ENCODE data around the gene GRIFIN. TPM values are rescaled to one million over a fixed set of nuclear protein-coding genes. Genes with fewer than 3 reads are reported as not detected.

The GRIFIN gene
- polyA plus RNA-seq, 2 of the 4 experiments (the other 2 are of a cell fraction), result not detected

GRCh38 chr7:2505401-2505800 is 29.2 kb upstream of the GRIFIN start:
- Histone ChIP-seq H3K9me3 (no peaks in the 10 kb centered on the region), H3K27ac (no peak overlapping the region), H3K4me3 (no peak overlapping the region), H3K4me1 (no peaks in the 10 kb centered on the region), H3K4me2 (no peak overlapping the region)
- TF ChIP-seq JUNB (IDR thresholded peaks at IDR 0.05), result no peak
- DNase-seq (ENCODE audit: low read depth in 1 of 2, low spot score in 1 of 2) (no peak), ATAC-seq (no peak), FAIRE-seq (no peak)
- ChIA-PET CTCF (interaction anchor here (4.8 kb wide), 1 partner anchor 36 kb away, joined by 28 read pairs; no protein-coding TSS in a partner anchor), POLR2A (no interaction called here)
- WGBS (ENCODE audit: missing lambda C conversion rate), result 88% methylated on average over 7 of the region's 14 CpGs

- POLR2A ChIA-PET, result no interaction called here
- ATAC-seq, result no peak
- CTCF ChIA-PET, result interaction anchor here (4.8 kb wide), 1 partner anchor 35 kb away, joined by 28 read pairs; no protein-coding TSS in a partner anchor
- no peak for DNase-seq (ENCODE audit: low read depth in 1 of 2, low spot score in 1 of 2)
- no peak for FAIRE-seq
- Histone ChIP-seq H3K4me2 (no peak overlapping the region), H3K9me3 (no peaks in the 10 kb centered on the region), H3K27ac (no peak overlapping the region), H3K4me3 (no peak overlapping the region), H3K4me1 (no peaks in the 10 kb centered on the region)
- WGBS (ENCODE audit: missing lambda C conversion rate), result 53% methylated on average over 3 of the region's 19 CpGs
- TF ChIP-seq EP300 (IDR thresholded peaks at IDR 0.05), result no peak
- TF ChIP-seq FOXS1 (CRISPR knock-in tag; IDR thresholded peaks at IDR 0.05), result no peak
- no peak for TF ChIP-seq HEYL (CRISPR knock-in tag; IDR thresholded peaks at IDR 0.05)
- TF ChIP-seq MAX (IDR thresholded peaks at IDR 0.05), result no peak
- TF ChIP-seq ZSCAN20 (CRISPR knock-in tag; IDR thresholded peaks at IDR 0.05), result no peak
- TF ChIP-seq NPAS2 (CRISPR knock-in tag; IDR thresholded peaks at IDR 0.05; ENCODE audit: borderline replicate concordance), result no peak
- no peak for TF ChIP-seq KDM5A (IDR thresholded peaks at IDR 0.05)
- TF ChIP-seq BHLHE40 (IDR thresholded peaks at IDR 0.05; ENCODE audit: low read depth, low read length), result no peak
- TF ChIP-seq FOSL2 (IDR thresholded peaks at IDR 0.05), result no peak
- TF ChIP-seq FOSL2 (CRISPR knock-in tag; IDR thresholded peaks at IDR 0.05), result no peak
- no peak for TF ChIP-seq CTCF (IDR thresholded peaks at IDR 0.05)
- no peak for TF ChIP-seq REST (IDR thresholded peaks at IDR 0.05)
- TF ChIP-seq SMC3 (IDR thresholded peaks at IDR 0.05), result no peak
- no peak for TF ChIP-seq HMGXB4 (CRISPR knock-in tag; IDR thresholded peaks at IDR 0.05; ENCODE audit: borderline replicate concordance)
Observed at GRCh38 chr7:2504889-2505375, 28.7 kb upstream of the GRIFIN start.

Measured in A549 (cell line).